OCI-LY1 (cell line): ENCODE results near the gene IGF2BP1.

Experiments used
- H2AFZ ChIP-seq: fragments of 200-600 bp; sonication (generic), shearing (Covaris generic); 2 replicates; pipeline ENCODE4 v1.6.0; 2014; ENCODE audit warnings: antibody characterized with exemption, mild to moderate bottlenecking, low read length
- H3F3A ChIP-seq: fragments of 200-600 bp; sonication (generic), shearing (Covaris generic); 2 replicates; pipeline ENCODE4 v1.6.0; 2014; ENCODE audit warnings: mild to moderate bottlenecking, antibody characterized with exemption, low read length, moderate library complexity; ENCODE audit not compliant: insufficient read depth
- H3K27ac ChIP-seq: fragments of 200-600 bp; sonication (generic); 2 replicates; pipeline ENCODE4 v1.5.1; 2014; ENCODE audit warnings: low read length, mixed run types, mild to moderate bottlenecking, low read depth; ENCODE audit not compliant: poor library complexity, severe bottlenecking
- H3K27me3 ChIP-seq: fragments of 200-600 bp; sonication (generic); 2 replicates; pipeline ENCODE4 v1.6.0; 2014; ENCODE audit warnings: antibody characterized with exemption, mild to moderate bottlenecking, low read length, moderate library complexity; ENCODE audit not compliant: insufficient read depth
- H3K36me3 ChIP-seq: fragments of 200-600 bp; sonication (generic); 2 replicates; pipeline ENCODE4 v1.6.1; 2014; ENCODE audit warnings: mild to moderate bottlenecking, antibody characterized with exemption, low read length, moderate library complexity, mixed read lengths; ENCODE audit not compliant: insufficient read depth
- H3K4me1 ChIP-seq: fragments of 200-600 bp; sonication (generic); 2 replicates; pipeline ENCODE4 v1.5.1; 2014; ENCODE audit warnings: mild to moderate bottlenecking, low read length, moderate library complexity; ENCODE audit not compliant: insufficient read depth, severe bottlenecking
- H3K4me2 ChIP-seq: fragments of 200-600 bp; sonication (generic), shearing (Covaris generic); 2 replicates; pipeline ENCODE4 v1.6.1; 2014; ENCODE audit warnings: low read length
- H3K4me3 ChIP-seq: fragments of 200-600 bp; sonication (generic); 2 replicates; pipeline ENCODE4 v1.5.1; 2014; ENCODE audit warnings: low read length, low read depth, mild to moderate bottlenecking, mixed read lengths; ENCODE audit not compliant: poor library complexity, severe bottlenecking
- H3K79me2 ChIP-seq: fragments of 200-600 bp; shearing (Covaris generic); 2 replicates; pipeline ENCODE4 v1.6.1; 2016; ENCODE audit warnings: mixed run types, low read length, mixed read lengths; ENCODE audit not compliant: insufficient read depth
- H3K9ac ChIP-seq: fragments of 200-600 bp; sonication (generic), shearing (Covaris generic); 2 replicates; pipeline ENCODE4 v1.6.1; 2014; ENCODE audit warnings: mild to moderate bottlenecking, low read length, mixed read lengths
- H3K9me2 ChIP-seq: fragments of 200-600 bp; sonication (generic), shearing (Covaris generic); 2 replicates; pipeline ENCODE4 v1.6.1; 2014; ENCODE audit warnings: low read depth, mild to moderate bottlenecking, low read length, mixed read lengths
- H3K9me3 ChIP-seq: fragments of 200-600 bp; shearing (Covaris generic); 2 replicates; pipeline ENCODE4 v1.6.1; 2014; ENCODE audit warnings: low read length, mixed read lengths
- H4K20me1 ChIP-seq: fragments of 200-600 bp; sonication (generic), shearing (Covaris generic); 2 replicates; pipeline ENCODE4 v1.6.0; 2016; ENCODE audit warnings: mild to moderate bottlenecking, low read length; ENCODE audit not compliant: insufficient read depth
- EZH2 ChIP-seq: fragments of 200-600 bp; sonication (generic), shearing (Covaris generic); IDR thresholded peaks from 2 replicates; pipeline ENCODE4 v1.8.0; 2017; ENCODE audit warnings: borderline replicate concordance, mixed run types, mild to moderate bottlenecking, antibody characterized with exemption, low read length, moderate library complexity, mixed read lengths
- TF ChIP-seq, protein P1 (sequence below): fragments of 200-600 bp; sonication (generic), shearing (Covaris generic); IDR thresholded peaks from 2 replicates; pipeline ENCODE4 v1.5.1; 2017; ENCODE audit warnings: mild to moderate bottlenecking, antibody characterized with exemption, low read length, moderate library complexity, mixed read lengths

IGF2BP1 gene

GRCh38 chr17:49074851-49075540 lies 77.8 kb downstream of the IGF2BP1 start:
- no peaks in the 10 kb centered on the region for H3K9me3 ChIP-seq
- H3K4me2 ChIP-seq = no peak overlapping the region
- TF ChIP-seq, protein P1, sequence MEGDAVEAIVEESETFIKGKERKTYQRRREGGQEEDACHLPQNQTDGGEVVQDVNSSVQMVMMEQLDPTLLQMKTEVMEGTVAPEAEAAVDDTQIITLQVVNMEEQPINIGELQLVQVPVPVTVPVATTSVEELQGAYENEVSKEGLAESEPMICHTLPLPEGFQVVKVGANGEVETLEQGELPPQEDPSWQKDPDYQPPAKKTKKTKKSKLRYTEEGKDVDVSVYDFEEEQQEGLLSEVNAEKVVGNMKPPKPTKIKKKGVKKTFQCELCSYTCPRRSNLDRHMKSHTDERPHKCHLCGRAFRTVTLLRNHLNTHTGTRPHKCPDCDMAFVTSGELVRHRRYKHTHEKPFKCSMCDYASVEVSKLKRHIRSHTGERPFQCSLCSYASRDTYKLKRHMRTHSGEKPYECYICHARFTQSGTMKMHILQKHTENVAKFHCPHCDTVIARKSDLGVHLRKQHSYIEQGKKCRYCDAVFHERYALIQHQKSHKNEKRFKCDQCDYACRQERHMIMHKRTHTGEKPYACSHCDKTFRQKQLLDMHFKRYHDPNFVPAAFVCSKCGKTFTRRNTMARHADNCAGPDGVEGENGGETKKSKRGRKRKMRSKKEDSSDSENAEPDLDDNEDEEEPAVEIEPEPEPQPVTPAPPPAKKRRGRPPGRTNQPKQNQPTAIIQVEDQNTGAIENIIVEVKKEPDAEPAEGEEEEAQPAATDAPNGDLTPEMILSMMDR = no peak
- no peak for TF ChIP-seq EZH2
- H2AFZ ChIP-seq = no peak overlapping the region
- no peaks in the 10 kb centered on the region for H3K79me2 ChIP-seq
- no peaks in the 10 kb centered on the region for H3K36me3 ChIP-seq
- no peaks in the 10 kb centered on the region for H3K4me1 ChIP-seq
- H3K9me2 ChIP-seq = no peaks in the 10 kb centered on the region
- no peak overlapping the region for H3K27ac ChIP-seq
- H3F3A ChIP-seq = no peaks in the 10 kb centered on the region
- no peaks in the 10 kb centered on the region for H4K20me1 ChIP-seq
- no peak overlapping the region for H3K4me3 ChIP-seq
- peaks cover under 1% of the 10 kb centered on the region; the same call in 1 of the 2 replicates for H3K27me3 ChIP-seq
- no peak overlapping the region for H3K9ac ChIP-seq

- H2AFZ ChIP-seq = no peak overlapping the region
- TF ChIP-seq, protein P1 = no peak
- no peak for TF ChIP-seq EZH2
- H3K4me2 ChIP-seq = no peak overlapping the region
- H3K27me3 ChIP-seq = no peaks in the 10 kb centered on the region; the same call in 1 of the 2 replicates
- no peaks in the 10 kb centered on the region for H3K36me3 ChIP-seq
- no peak overlapping the region for H3K9ac ChIP-seq
- no peaks in the 10 kb centered on the region for H3F3A ChIP-seq
- no peaks in the 10 kb centered on the region for H3K9me3 ChIP-seq
- H3K27ac ChIP-seq = no peak overlapping the region
- no peaks in the 10 kb centered on the region for H3K4me1 ChIP-seq
- no peaks in the 10 kb centered on the region for H3K9me2 ChIP-seq
- H3K4me3 ChIP-seq = no peak overlapping the region
- no peaks in the 10 kb centered on the region for H4K20me1 ChIP-seq
- H3K79me2 ChIP-seq = no peaks in the 10 kb centered on the region
Observed at GRCh38 chr17:49076573-49077384, 79.6 kb downstream of the IGF2BP1 start.

- Histone ChIP-seq H3K27ac (no peak overlapping the region), H3K27me3 (no peaks in the 10 kb centered on the region; the same call in 1 of the 2 replicates), H2AFZ (no peak overlapping the region), H3K9ac (no peak overlapping the region), H3K36me3 (no peaks in the 10 kb centered on the region), H3K79me2 (no peaks in the 10 kb centered on the region), H3K4me2 (no peak overlapping the region), H3K9me3 (no peaks in the 10 kb centered on the region), H3K4me3 (no peak overlapping the region), H4K20me1 (no peaks in the 10 kb centered on the region), H3K9me2 (no peaks in the 10 kb centered on the region), H3F3A (no peaks in the 10 kb centered on the region), H3K4me1 (no peaks in the 10 kb centered on the region)
- TF ChIP-seq EZH2 = no peak
- TF ChIP-seq, protein P1 = no peak
Observed at GRCh38 chr17:49078248-49078647, 81.1 kb downstream of the IGF2BP1 start.
